HepG2 (cell line): ENCODE data around the gene FAM20A. TPM values are rescaled to one million over a fixed set of nuclear protein-coding genes. Genes with fewer than 3 reads are reported as not detected.

Experiments used
- CBX2 ChIP-seq, 2 experiments: fragments of 200-600 bp in 1 of 2; sonication (generic); formaldehyde crosslinking in 1 of 2; IDR thresholded peaks; 2 replicates each; pipeline versions ENCODE4 v1.7.0 to v1.8.1; 2018 to 2022; ENCODE audit warnings: low read depth in 2 of 2, low read length in 1 of 2, mild to moderate bottlenecking in 1 of 2, missing genetic modification reagents in 1 of 2
- HNRNPH1 ChIP-seq: fragments of 200-400 bp; formaldehyde crosslinking; optimal IDR thresholded peaks from 2 replicates; pipeline ENCODE3; 2017; ENCODE audit warnings: mild to moderate bottlenecking, low read depth, low read length
- MTF2 ChIP-seq: sonication (generic); formaldehyde crosslinking; IDR thresholded peaks from 2 replicates; pipeline ENCODE4 v1.5.0; 2020; ENCODE audit warnings: missing genetic modification reagents, borderline replicate concordance
- POLR2AphosphoS2 ChIP-seq: IDR thresholded peaks from 2 replicates; pipeline ENCODE4 v1.6.1; 2011; ENCODE audit warnings: low read depth, low read length, improper control_type of control experiment
- SCMH1 ChIP-seq: sonication (generic); formaldehyde crosslinking; IDR thresholded peaks from 2 replicates; pipeline ENCODE4 v1.9.0; 2021; ENCODE audit warnings: missing genetic modification reagents, mild to moderate bottlenecking, borderline replicate concordance
- SP1 ChIP-seq, 2 experiments: fragments of 450-650 bp in 1 of 2; sonication (generic) in 1 of 2; formaldehyde crosslinking in 1 of 2; IDR thresholded peaks; 2 replicates each; pipeline versions ENCODE4 v1.4.0 to v1.6.1; 2016 to 2020; ENCODE audit warnings: missing genetic modification reagents in 1 of 2
- ZBTB7A ChIP-seq: sonication (generic); formaldehyde crosslinking; IDR thresholded peaks from 2 replicates; pipeline ENCODE4 v1.8.0; 2022; ENCODE audit warnings: mild to moderate bottlenecking, missing genetic modification reagents
- ZFYVE20 ChIP-seq: sonication (generic); formaldehyde crosslinking; IDR thresholded peaks from 2 replicates; pipeline ENCODE4 v1.8.0; 2023; ENCODE audit warnings: low read depth, mild to moderate bottlenecking, moderate library complexity, missing genetic modification reagents, borderline replicate concordance
- ZNF121 ChIP-seq: sonication (generic); formaldehyde crosslinking; IDR thresholded peaks from 2 replicates; pipeline ENCODE4 v1.5.0; 2020; ENCODE audit warnings: mild to moderate bottlenecking, missing genetic modification reagents
- ZNF230 ChIP-seq: sonication (generic); formaldehyde crosslinking; IDR thresholded peaks from 2 replicates; pipeline ENCODE4 v1.4.0; 2020; ENCODE audit warnings: mild to moderate bottlenecking, missing genetic modification reagents
- ZNF530 ChIP-seq: sonication (generic); formaldehyde crosslinking; IDR thresholded peaks from 2 replicates; pipeline ENCODE4 v1.5.0; 2020; ENCODE audit warnings: low read depth, mild to moderate bottlenecking, missing genetic modification reagents
- ZNF766 ChIP-seq: sonication (generic); formaldehyde crosslinking; IDR thresholded peaks from 2 replicates; pipeline ENCODE4 v1.5.0; 2020; ENCODE audit warnings: missing genetic modification reagents, borderline replicate concordance
- ZNF841 ChIP-seq: sonication (generic); formaldehyde crosslinking; IDR thresholded peaks from 2 replicates; pipeline ENCODE4 v1.8.1; 2023; ENCODE audit warnings: missing genetic modification reagents, borderline replicate concordance
- ZNF879 ChIP-seq: sonication (generic); formaldehyde crosslinking; IDR thresholded peaks from 2 replicates; pipeline ENCODE4 v1.8.1; 2023; ENCODE audit warnings: missing genetic modification reagents
- ZNF883 ChIP-seq: sonication (generic); formaldehyde crosslinking; IDR thresholded peaks from 2 replicates; pipeline ENCODE4 v1.5.1; 2020; ENCODE audit warnings: mild to moderate bottlenecking, missing genetic modification reagents; ENCODE audit errors: not compliant biosample characterization
- polyA plus RNA-seq, 8 experiments: library from polyadenylated mRNA; depleted of rRNA in 3 of 8; stranded (reverse) in 7 of 8; unstranded in 1 of 8; fragments of >200 nt; fragmentation: Illumina TruSeq in 4 of 8; extraction: Trizol in 4 of 8; gene quantifications; 2 replicates each; pipeline versions ENCODE4 v1.2.1 to v1.2.3, GENCODE V29; 2011 to 2016; ENCODE audit warnings: low read depth in 4 of 8, missing spikeins in 1 of 8, mixed read lengths in 1 of 8; ENCODE audit not compliant: insufficient read depth in 1 of 8
- total RNA-seq, 5 experiments: library from RNA; depleted of rRNA; stranded (reverse); fragments of >200 nt; fragmentation: Illumina TruSeq; extraction: Trizol; gene quantifications; 2 replicates each; pipeline ENCODE4 v1.2.3, GENCODE V29; 2016; ENCODE audit warnings: low read depth in 1 of 5
- TF ChIP-seq, protein P1 (sequence below): sonication (generic); formaldehyde crosslinking; IDR thresholded peaks from 2 replicates; pipeline ENCODE4 v1.5.0; 2020; ENCODE audit warnings: mild to moderate bottlenecking, missing genetic modification reagents, borderline replicate concordance
- TF ChIP-seq, protein P2 (sequence below): sonication (generic); formaldehyde crosslinking; IDR thresholded peaks from 2 replicates; pipeline ENCODE4 v1.8.1; 2022; ENCODE audit warnings: low read depth, mild to moderate bottlenecking, missing genetic modification reagents
- TF ChIP-seq, protein P3 (sequence below), 2 experiments: IDR thresholded peaks; 2 replicates each; pipeline ENCODE4 v1.6.1; 2011 to 2012; ENCODE audit warnings: low read length in 2 of 2, borderline replicate concordance in 1 of 2, low read depth in 1 of 2, mild to moderate bottlenecking in 1 of 2, moderate library complexity in 1 of 2

The FAM20A gene
- total and polyA plus RNA-seq, 2 of the 13 experiments (the other 11 are each of a cell fraction or from before 2014, with no cell fraction given): 9.3 to 20.7 TPM

DNA sequence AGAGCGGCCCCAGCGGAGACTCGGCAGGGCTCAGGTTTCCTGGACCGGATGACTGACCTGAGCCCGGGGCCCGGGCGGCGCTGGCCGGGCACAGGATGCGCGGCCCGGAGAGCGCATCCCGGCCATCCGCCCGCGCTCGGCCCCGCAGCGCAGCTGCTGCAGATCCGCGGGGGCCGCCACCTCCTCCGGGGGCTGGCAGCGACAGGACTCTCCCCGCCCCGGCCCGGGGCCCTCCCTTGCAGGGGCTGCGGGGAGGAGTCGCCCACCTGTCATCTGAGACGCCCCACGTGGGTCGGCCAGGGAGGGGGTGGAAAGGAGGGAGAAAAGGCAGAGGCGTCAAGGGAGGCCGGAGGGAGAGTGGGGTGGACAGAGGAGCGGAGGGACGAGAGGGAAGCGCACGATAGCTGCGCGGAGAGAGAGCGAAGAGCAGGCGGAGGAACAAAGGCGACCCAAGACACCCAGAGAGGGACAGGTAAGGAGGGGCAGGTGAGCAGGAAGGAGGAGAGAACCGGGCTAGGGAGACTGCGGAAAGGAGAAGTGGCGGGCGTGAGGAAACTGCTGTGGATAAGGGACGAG is 89.4 kb downstream of the FAM20A start (continued):
- TF ChIP-seq, protein P1, sequence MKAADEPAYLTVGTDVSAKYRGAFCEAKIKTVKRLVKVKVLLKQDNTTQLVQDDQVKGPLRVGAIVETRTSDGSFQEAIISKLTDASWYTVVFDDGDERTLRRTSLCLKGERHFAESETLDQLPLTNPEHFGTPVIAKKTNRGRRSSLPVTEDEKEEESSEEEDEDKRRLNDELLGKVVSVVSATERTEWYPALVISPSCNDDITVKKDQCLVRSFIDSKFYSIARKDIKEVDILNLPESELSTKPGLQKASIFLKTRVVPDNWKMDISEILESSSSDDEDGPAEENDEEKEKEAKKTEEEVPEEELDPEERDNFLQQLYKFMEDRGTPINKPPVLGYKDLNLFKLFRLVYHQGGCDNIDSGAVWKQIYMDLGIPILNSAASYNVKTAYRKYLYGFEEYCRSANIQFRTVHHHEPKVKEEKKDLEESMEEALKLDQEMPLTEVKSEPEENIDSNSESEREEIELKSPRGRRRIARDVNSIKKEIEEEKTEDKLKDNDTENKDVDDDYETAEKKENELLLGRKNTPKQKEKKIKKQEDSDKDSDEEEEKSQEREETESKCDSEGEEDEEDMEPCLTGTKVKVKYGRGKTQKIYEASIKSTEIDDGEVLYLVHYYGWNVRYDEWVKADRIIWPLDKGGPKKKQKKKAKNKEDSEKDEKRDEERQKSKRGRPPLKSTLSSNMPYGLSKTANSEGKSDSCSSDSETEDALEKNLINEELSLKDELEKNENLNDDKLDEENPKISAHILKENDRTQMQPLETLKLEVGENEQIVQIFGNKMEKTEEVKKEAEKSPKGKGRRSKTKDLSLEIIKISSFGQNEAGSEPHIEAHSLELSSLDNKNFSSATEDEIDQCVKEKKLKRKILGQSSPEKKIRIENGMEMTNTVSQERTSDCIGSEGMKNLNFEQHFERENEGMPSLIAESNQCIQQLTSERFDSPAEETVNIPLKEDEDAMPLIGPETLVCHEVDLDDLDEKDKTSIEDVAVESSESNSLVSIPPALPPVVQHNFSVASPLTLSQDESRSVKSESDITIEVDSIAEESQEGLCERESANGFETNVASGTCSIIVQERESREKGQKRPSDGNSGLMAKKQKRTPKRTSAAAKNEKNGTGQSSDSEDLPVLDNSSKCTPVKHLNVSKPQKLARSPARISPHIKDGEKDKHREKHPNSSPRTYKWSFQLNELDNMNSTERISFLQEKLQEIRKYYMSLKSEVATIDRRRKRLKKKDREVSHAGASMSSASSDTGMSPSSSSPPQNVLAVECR (CRISPR knock-in tag): peak; percentile 91
- TF ChIP-seq HNRNPH1 (peak; percentile 78), CBX2 (IDR thresholded peaks at IDR 0.05; ENCODE audit: low read depth, low read length) (no peak), CBX2 (CRISPR knock-in tag; IDR thresholded peaks at IDR 0.05; ENCODE audit: low read depth) (no peak), ZNF766 (peak; percentile 84; the same call in 1 of the 2 replicates), ZNF841 (CRISPR knock-in tag) (no peak), ZNF230 (CRISPR knock-in tag) (0 out of 2 replicates have a peak, but pooled peaks have one; percentile 6), ZFYVE20 (CRISPR knock-in tag) (0 out of 2 replicates have a peak, but pooled peaks have one; percentile 66), POLR2AphosphoS2 (no peak), SP1 (IDR thresholded peaks at IDR 0.05) (no peak), SP1 (CRISPR knock-in tag; IDR thresholded peaks at IDR 0.05) (no peak), ZNF121 (CRISPR knock-in tag) (peak; percentile 43; the same call in 1 of the 2 replicates), SCMH1 (CRISPR knock-in tag) (no peak), ZNF530 (CRISPR knock-in tag) (no peak), ZNF879 (CRISPR knock-in tag) (0 out of 2 replicates have a peak, but pooled peaks have one; percentile 21), MTF2 (CRISPR knock-in tag) (0 out of 2 replicates have a peak, but pooled peaks have one; percentile 86), ZBTB7A (CRISPR knock-in tag) (peak; percentile 80), ZNF883 (CRISPR knock-in tag) (peak; percentile 53)
- TF ChIP-seq, protein P2, sequence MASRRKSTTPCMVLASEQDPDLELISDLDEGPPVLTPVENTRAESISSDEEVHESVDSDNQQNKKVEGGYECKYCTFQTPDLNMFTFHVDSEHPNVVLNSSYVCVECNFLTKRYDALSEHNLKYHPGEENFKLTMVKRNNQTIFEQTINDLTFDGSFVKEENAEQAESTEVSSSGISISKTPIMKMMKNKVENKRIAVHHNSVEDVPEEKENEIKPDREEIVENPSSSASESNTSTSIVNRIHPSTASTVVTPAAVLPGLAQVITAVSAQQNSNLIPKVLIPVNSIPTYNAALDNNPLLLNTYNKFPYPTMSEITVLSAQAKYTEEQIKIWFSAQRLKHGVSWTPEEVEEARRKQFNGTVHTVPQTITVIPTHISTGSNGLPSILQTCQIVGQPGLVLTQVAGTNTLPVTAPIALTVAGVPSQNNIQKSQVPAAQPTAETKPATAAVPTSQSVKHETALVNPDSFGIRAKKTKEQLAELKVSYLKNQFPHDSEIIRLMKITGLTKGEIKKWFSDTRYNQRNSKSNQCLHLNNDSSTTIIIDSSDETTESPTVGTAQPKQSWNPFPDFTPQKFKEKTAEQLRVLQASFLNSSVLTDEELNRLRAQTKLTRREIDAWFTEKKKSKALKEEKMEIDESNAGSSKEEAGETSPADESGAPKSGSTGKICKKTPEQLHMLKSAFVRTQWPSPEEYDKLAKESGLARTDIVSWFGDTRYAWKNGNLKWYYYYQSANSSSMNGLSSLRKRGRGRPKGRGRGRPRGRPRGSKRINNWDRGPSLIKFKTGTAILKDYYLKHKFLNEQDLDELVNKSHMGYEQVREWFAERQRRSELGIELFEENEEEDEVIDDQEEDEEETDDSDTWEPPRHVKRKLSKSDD (CRISPR knock-in tag): no peak
- TF ChIP-seq, protein P3, sequence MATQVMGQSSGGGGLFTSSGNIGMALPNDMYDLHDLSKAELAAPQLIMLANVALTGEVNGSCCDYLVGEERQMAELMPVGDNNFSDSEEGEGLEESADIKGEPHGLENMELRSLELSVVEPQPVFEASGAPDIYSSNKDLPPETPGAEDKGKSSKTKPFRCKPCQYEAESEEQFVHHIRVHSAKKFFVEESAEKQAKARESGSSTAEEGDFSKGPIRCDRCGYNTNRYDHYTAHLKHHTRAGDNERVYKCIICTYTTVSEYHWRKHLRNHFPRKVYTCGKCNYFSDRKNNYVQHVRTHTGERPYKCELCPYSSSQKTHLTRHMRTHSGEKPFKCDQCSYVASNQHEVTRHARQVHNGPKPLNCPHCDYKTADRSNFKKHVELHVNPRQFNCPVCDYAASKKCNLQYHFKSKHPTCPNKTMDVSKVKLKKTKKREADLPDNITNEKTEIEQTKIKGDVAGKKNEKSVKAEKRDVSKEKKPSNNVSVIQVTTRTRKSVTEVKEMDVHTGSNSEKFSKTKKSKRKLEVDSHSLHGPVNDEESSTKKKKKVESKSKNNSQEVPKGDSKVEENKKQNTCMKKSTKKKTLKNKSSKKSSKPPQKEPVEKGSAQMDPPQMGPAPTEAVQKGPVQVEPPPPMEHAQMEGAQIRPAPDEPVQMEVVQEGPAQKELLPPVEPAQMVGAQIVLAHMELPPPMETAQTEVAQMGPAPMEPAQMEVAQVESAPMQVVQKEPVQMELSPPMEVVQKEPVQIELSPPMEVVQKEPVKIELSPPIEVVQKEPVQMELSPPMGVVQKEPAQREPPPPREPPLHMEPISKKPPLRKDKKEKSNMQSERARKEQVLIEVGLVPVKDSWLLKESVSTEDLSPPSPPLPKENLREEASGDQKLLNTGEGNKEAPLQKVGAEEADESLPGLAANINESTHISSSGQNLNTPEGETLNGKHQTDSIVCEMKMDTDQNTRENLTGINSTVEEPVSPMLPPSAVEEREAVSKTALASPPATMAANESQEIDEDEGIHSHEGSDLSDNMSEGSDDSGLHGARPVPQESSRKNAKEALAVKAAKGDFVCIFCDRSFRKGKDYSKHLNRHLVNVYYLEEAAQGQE (IDR thresholded peaks at IDR 0.05; ENCODE audit: borderline replicate concordance in 1 of 2, low read depth in 1 of 2, low read length in 2 of 2): no peak
